Measurements from ENCODE around the gene XRN2.
A peak's percentile ranks its signal among the peaks of the same experiment; 100 is the strongest.

The XRN2 gene

GRCh38 chr20:21291026-21291425, 12.1 kb upstream of the XRN2 start:
- FAIRE-seq = no peak
- peak; percentile 56 for DNase-seq (ENCODE audit: low spot score)

GRCh38 chr20:21294755-21295154, 8.4 kb upstream of the XRN2 start:
- DNase-seq (ENCODE audit: low spot score) = no peak
- FAIRE-seq = no peak

- DNase-seq (ENCODE audit: low spot score) (no peak), FAIRE-seq (no peak)
Observed at GRCh38 chr20:21301940-21302663, 1.0 kb upstream of the XRN2 start.

- DNase-seq (ENCODE audit: low spot score) = no peak
- no peak for FAIRE-seq
Observed at GRCh38 chr20:21302664-21303060, 469 bp upstream of the XRN2 start.

GRCh38 chr20:21303872-21304586, 898 bp downstream of the XRN2 start:
- FAIRE-seq (no peak), DNase-seq (ENCODE audit: low spot score) (no peak)

- FAIRE-seq (no peak), DNase-seq (ENCODE audit: low spot score) (no peak)
Observed at GRCh38 chr20:21308340-21308739, 5.2 kb downstream of the XRN2 start.

- DNase-seq (ENCODE audit: low spot score) (no peak), FAIRE-seq (no peak)
Observed at GRCh38 chr20:21309678-21310467, 6.7 kb downstream of the XRN2 start.

- DNase-seq (ENCODE audit: low spot score) (no peak), FAIRE-seq (no peak)
Observed at GRCh38 chr20:21312813-21313474, 9.8 kb downstream of the XRN2 start.

GRCh38 chr20:21315138-21315537, 12.0 kb downstream of the XRN2 start:
- no peak for DNase-seq (ENCODE audit: low spot score)
- no peak for FAIRE-seq

GRCh38 chr20:21322083-21322710, 19.1 kb downstream of the XRN2 start:
- FAIRE-seq (no peak), DNase-seq (ENCODE audit: low spot score) (no peak)

GRCh38 chr20:21322921-21323331, 19.8 kb downstream of the XRN2 start:
- DNase-seq (ENCODE audit: low spot score) (no peak), FAIRE-seq (no peak)

GRCh38 chr20:21323640-21324039, 20.5 kb downstream of the XRN2 start:
- no peak for FAIRE-seq

GRCh38 chr20:21324126-21324525, 21.0 kb downstream of the XRN2 start:
- FAIRE-seq (no peak), DNase-seq (ENCODE audit: low spot score) (no peak)

More at GRCh38 chr20:21323640-21324039, 20.5 kb downstream of the XRN2 start:
- no peak for DNase-seq (ENCODE audit: low spot score)

GRCh38 chr20:21325296-21325695, 22.2 kb downstream of the XRN2 start:
- FAIRE-seq = no peak
- DNase-seq (ENCODE audit: low spot score) = no peak

- FAIRE-seq (no peak), DNase-seq (ENCODE audit: low spot score) (no peak)
Observed at GRCh38 chr20:21326700-21327099, 23.6 kb downstream of the XRN2 start.

- FAIRE-seq (no peak), DNase-seq (ENCODE audit: low spot score) (no peak)
Observed at GRCh38 chr20:21336455-21337151, 33.5 kb downstream of the XRN2 start.

- FAIRE-seq (no peak), DNase-seq (ENCODE audit: low spot score) (no peak)
Observed at GRCh38 chr20:21338291-21338690, 35.2 kb downstream of the XRN2 start.

GRCh38 chr20:21339499-21339898, 36.4 kb downstream of the XRN2 start:
- DNase-seq (ENCODE audit: low spot score) (no peak), FAIRE-seq (no peak)

GRCh38 chr20:21340991-21341697, 38.0 kb downstream of the XRN2 start:
- DNase-seq (ENCODE audit: low spot score) = no peak
- FAIRE-seq = no peak
